ENCODE data around the gene FBXW12.
A peak's percentile ranks its signal among the peaks of the same experiment; 100 is the strongest.

The FBXW12 gene

GRCh38 chr3:48436855-48437254 lies 64.8 kb downstream of the FBXW12 start:
- no peak for DNase-seq

- no peak for DNase-seq
These were observed 65.8 kb downstream of the FBXW12 start for GRCh38 chr3:48437812-48438211.

- peak; percentile 99 for DNase-seq
These were observed 68.0 kb downstream of the FBXW12 start, which contains the start of the genes CCDC51 and TMA7 for GRCh38 chr3:48439820-48440589. Gene CCDC51 (minus strand): TSS chr3:48440119. CDS start chr3:48435128, 4,991 bp downstream. Gene TMA7 (plus strand): TSS chr3:48440257. CDS start chr3:48440297, 40 bp downstream.

GRCh38 chr3:48440590-48440958 lies 68.6 kb downstream of the FBXW12 start:
- DNase-seq, result no peak

GRCh38 chr3:48441940-48442339 lies 69.9 kb downstream of the FBXW12 start:
- DNase-seq, result no peak
